Transverse colon (tissue), 4 donors: ENCODE data around the gene SYNE1. TPM values are rescaled to one million over a fixed set of nuclear protein-coding genes. Genes with fewer than 3 reads are reported as not detected.

Experiments used
- DNase-seq: peaks from one replicate; pipeline ENCODE4 v3.0.0-alpha.2; 2019
- H3K27ac ChIP-seq, 4 donors: fragments of 200-600 bp; sonication (generic); 2 replicates each; pipeline ENCODE4 v1.5.1; 2016 to 2018; ENCODE audit warnings: inconsistent platforms in 4 of 4
- H3K27me3 ChIP-seq: fragments of 200-600 bp; sonication (generic); 2 replicates; pipeline ENCODE4 v1.5.1; 2017; ENCODE audit warnings: inconsistent platforms
- H3K36me3 ChIP-seq, 4 donors: fragments of 200-600 bp; sonication (generic); 2 replicates each; pipeline ENCODE4 v1.5.1; 2017 to 2019; ENCODE audit warnings: inconsistent platforms in 4 of 4
- H3K4me1 ChIP-seq, 4 donors: fragments of 200-600 bp; sonication (generic); 2 replicates each; pipeline ENCODE4 v1.5.1; 2017 to 2020; ENCODE audit warnings: inconsistent platforms in 4 of 4
- H3K4me3 ChIP-seq, 4 donors: fragments of 200-600 bp; sonication (generic); 1 replicate in 1 of 4; 2 replicates in 3 of 4; pipeline versions ENCODE4 v1.5.1 to v1.6.1; 2017 to 2019; ENCODE audit warnings: inconsistent platforms in 4 of 4
- H3K9me3 ChIP-seq, 2 donors: fragments of 200-600 bp; sonication (generic); 2 replicates each; pipeline ENCODE4 v1.5.1; 2017 to 2019; ENCODE audit warnings: inconsistent platforms in 2 of 2
- EP300 ChIP-seq: sonication (generic); formaldehyde crosslinking; IDR thresholded peaks from one replicate; pipeline ENCODE4 v1.6.1; 2017; ENCODE audit warnings: antibody characterized with exemption, low read depth
- POLR2A ChIP-seq: fragments of 450-650 bp; IDR thresholded peaks from one replicate; pipeline ENCODE4 v1.6.1; 2016; ENCODE audit warnings: antibody characterized with exemption, mild to moderate bottlenecking, moderate library complexity
- POLR2AphosphoS5 ChIP-seq, 3 donors: sonication (generic); formaldehyde crosslinking; IDR thresholded peaks; one replicate each; pipeline ENCODE4 v1.6.1; 2016; ENCODE audit warnings: antibody characterized with exemption in 3 of 3
- WGBS, 2 donors: methylation state at CpG; one replicate each; pipeline ENCODE4 v1.1.5; 2018; ENCODE audit warnings: low coverage in 1 of 2; 5-methylcytosine and 5-hydroxymethylcytosine counted together
- in situ Hi-C, 4 donors: fragments of 200-750 bp; cut with MboI; loops; one replicate each; pipeline versions ENCODE4 v1.15.0 to v1.15.1; 2017; ENCODE audit warnings: low sequenced_read_pairs in 3 of 4, low pct_ligation_motif_present in 1 of 4, low pct_unique_long_range_greater_than_20kb in 1 of 4
- intact Hi-C: fragments of 100-400 bp; cut with DNase I; formaldehyde crosslinking; loops from one replicate; pipeline ENCODE4 v1.15.1; 2023; ENCODE audit warnings: low total_unique reads
- total RNA-seq, 4 donors: library from RNA; depleted of rRNA; stranded (reverse); fragments of >200 nt; gene quantifications; one replicate each; pipeline ENCODE4 v1.1.0, GENCODE V29; 2016
- TF ChIP-seq, protein P1 (sequence below), 5 experiments: fragments of 200-600 bp in 3 of 5; fragments of 450-650 bp in 2 of 5; sonication (generic) in 3 of 5; IDR thresholded peaks; 1 replicate in 2 of 5; 2 replicates in 3 of 5; pipeline ENCODE4 v1.5.1; 2016 to 2017; ENCODE audit warnings: antibody characterized with exemption in 5 of 5, inconsistent platforms in 3 of 5, mild to moderate bottlenecking in 2 of 5, moderate library complexity in 1 of 5

The SYNE1 gene
- total RNA-seq, 4 donors from 2014 or later, result 31.4 to 87.2 (median 59.7) TPM

DNA sequence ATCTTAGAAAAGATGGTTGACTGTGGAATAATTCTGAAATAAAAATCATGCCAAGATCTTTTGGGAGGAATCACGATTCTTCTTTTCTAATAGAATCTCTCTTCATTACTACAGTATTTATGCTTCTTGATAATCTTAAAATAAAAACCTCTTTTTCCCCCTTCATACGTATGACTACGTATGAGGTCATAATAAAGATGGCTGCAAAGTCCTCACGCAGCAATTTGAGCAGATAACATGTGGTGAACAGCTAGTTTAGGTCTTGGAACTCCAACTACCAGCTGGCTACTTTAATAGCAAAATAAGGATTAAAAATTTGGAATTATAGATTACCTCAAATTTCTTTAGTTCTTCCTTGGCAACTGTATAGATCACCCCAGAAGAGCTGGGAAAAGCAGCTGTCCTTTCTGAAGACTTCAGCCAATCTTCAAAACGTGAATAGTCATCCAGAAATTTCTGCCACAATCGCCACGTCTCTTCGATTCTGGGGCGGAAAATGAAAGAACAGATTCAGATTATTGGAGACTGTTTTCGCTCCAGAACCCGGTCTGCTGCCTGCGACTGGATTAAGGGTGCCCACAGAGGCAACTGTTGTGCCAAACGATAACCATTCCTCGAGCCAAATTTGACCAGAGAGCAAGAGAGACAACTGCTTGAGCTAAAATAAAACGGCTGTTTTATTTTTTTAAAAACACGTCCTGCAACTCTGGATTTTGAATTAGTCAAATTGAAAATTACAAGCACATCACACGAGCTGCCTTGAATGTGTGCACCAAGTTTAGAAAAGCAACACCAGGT, 482.4 kb downstream of the SYNE1 start:
- in situ Hi-C loops (no loop called here), intact Hi-C loops (no loop called here)
- Histone ChIP-seq H3K36me3 (peaks cover 0 to 33% (median 9%) of the 10 kb centered on the region in 4 donors), H3K9me3 (no peaks in the 10 kb centered on the region), H3K4me3 (no peak overlapping the region), H3K27me3 (no peaks in the 10 kb centered on the region), H3K4me1 (no peaks in the 10 kb centered on the region), H3K27ac (no peak overlapping the region)
- TF ChIP-seq, protein P1, sequence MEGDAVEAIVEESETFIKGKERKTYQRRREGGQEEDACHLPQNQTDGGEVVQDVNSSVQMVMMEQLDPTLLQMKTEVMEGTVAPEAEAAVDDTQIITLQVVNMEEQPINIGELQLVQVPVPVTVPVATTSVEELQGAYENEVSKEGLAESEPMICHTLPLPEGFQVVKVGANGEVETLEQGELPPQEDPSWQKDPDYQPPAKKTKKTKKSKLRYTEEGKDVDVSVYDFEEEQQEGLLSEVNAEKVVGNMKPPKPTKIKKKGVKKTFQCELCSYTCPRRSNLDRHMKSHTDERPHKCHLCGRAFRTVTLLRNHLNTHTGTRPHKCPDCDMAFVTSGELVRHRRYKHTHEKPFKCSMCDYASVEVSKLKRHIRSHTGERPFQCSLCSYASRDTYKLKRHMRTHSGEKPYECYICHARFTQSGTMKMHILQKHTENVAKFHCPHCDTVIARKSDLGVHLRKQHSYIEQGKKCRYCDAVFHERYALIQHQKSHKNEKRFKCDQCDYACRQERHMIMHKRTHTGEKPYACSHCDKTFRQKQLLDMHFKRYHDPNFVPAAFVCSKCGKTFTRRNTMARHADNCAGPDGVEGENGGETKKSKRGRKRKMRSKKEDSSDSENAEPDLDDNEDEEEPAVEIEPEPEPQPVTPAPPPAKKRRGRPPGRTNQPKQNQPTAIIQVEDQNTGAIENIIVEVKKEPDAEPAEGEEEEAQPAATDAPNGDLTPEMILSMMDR (IDR thresholded peaks at IDR 0.05), result no peak
- TF ChIP-seq POLR2AphosphoS5 (IDR thresholded peaks at IDR 0.05) (no peak), POLR2A (no peak), EP300 (no peak)
- WGBS, 2 donors, result 87% methylated on average over 12 to 17 of the region's 17 CpGs
- no peak for DNase-seq

- H3K36me3 ChIP-seq, result peaks cover 0 to 50% (median 9%) of the 10 kb centered on the region in 4 donors
- WGBS, 2 donors, result 40 to 88% methylated on average over 1 to 13 of the region's 13 CpGs
These were observed 485.2 kb downstream of the SYNE1 start for GRCh38 chr6:152151920-152152319.

GRCh38 chr6:152150196-152150595, 487.0 kb downstream of the SYNE1 start:
- intact Hi-C loops (no loop called here), in situ Hi-C loops (no loop called here)
- H3K4me3 ChIP-seq, result no peak overlapping the region
- H3K27ac ChIP-seq, result no peak overlapping the region
- H3K4me1 ChIP-seq, result no peaks in the 10 kb centered on the region
- no peaks in the 10 kb centered on the region for H3K27me3 ChIP-seq
- peaks cover 0 to 49% (median 7%) of the 10 kb centered on the region in 4 donors for H3K36me3 ChIP-seq
- WGBS, 2 donors, result 61 to 83% methylated on average over 2 to 3 of the region's 3 CpGs
- DNase-seq, result no peak
- TF ChIP-seq POLR2AphosphoS5 (IDR thresholded peaks at IDR 0.05), result no peak
- TF ChIP-seq POLR2A, result no peak
- TF ChIP-seq, protein P1 (IDR thresholded peaks at IDR 0.05), result no peak
- TF ChIP-seq EP300, result no peak
- no peaks in the 10 kb centered on the region for H3K9me3 ChIP-seq

More at GRCh38 chr6:152151920-152152319, 485.2 kb downstream of the SYNE1 start:
- H3K9me3 ChIP-seq, result no peaks in the 10 kb centered on the region
- intact Hi-C loops, result no loop called here
- H3K27me3 ChIP-seq, result no peaks in the 10 kb centered on the region
- no peak overlapping the region for H3K27ac ChIP-seq
- H3K4me3 ChIP-seq, result no peak overlapping the region
- in situ Hi-C loops, result no loop called here
- TF ChIP-seq, protein P1 (IDR thresholded peaks at IDR 0.05), result no peak
- TF ChIP-seq EP300 (no peak), POLR2AphosphoS5 (IDR thresholded peaks at IDR 0.05) (no peak), POLR2A (no peak)
- DNase-seq, result no peak
- H3K4me1 ChIP-seq, result no peaks in the 10 kb centered on the region

DNA sequence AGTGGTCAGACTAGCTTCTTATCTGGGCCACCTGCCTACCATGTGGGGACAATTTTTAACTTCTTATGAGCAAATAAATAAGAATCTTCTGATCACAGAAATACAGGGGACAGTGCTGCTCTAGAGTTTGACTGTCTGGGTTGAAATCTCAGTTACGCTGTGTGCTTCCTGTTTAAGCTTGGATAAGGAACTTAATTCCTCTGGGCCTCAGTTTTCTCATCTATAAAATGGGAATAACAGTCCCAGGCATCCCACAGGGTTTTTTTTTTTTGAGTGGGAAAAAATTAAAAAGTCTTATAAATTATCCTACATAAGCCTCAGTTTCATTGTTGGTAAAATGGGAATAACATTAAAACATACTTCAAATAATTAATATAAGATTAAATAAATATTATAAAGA, 488.8 kb downstream of the SYNE1 start:
- intact Hi-C loops (no loop called here), in situ Hi-C loops (no loop called here)
- DNase-seq, result no peak
- TF ChIP-seq EP300 (no peak), POLR2AphosphoS5 (IDR thresholded peaks at IDR 0.05) (no peak), POLR2A (no peak)
- TF ChIP-seq, protein P1 (IDR thresholded peaks at IDR 0.05), result no peak
- WGBS, 2 donors, result 100% methylated on average over 1 of the region's 1 CpG
- H3K36me3 ChIP-seq, result peaks cover 0 to 34% (median 6%) of the 10 kb centered on the region in 4 donors
- H3K9me3 ChIP-seq, result no peaks in the 10 kb centered on the region
- H3K4me3 ChIP-seq, result no peak overlapping the region
- no peaks in the 10 kb centered on the region for H3K27me3 ChIP-seq
- no peaks in the 10 kb centered on the region for H3K4me1 ChIP-seq
- no peak overlapping the region for H3K27ac ChIP-seq
